HepG2 (cell line): ENCODE data around the gene PTPN2. TPM values are rescaled to one million over a fixed set of nuclear protein-coding genes. Genes with fewer than 3 reads are reported as not detected.

ENCODE experiments used
- ATAC-seq: fragments of 200-7000 bp; cut with Tn5 transposase; 3 replicates; pipeline ENCODE4 v1.9.1; 2020; ENCODE audit warnings: mild to moderate bottlenecking, moderate library complexity
- BruUV-seq: library from RNA; stranded (reverse); fragments of 400-500 nt; replicated peaks from 2 replicates; lab custom pipeline; 2021; lab: Mats Ljungman, UMichigan
- CTCF ChIA-PET: fragments of 300-600 bp; formaldehyde crosslinking; extraction: SDS; loops from one replicate; lab custom pipeline; 2021; ENCODE audit warnings: low total read pairs, inconsistent platforms, low intra/inter-chr PET ratio; lab: Yijun Ruan, JAX
- POLR2A ChIA-PET: fragments of 350-600 bp; sonication (Branson Sonifier 250); formaldehyde crosslinking; loops from one replicate; lab custom pipeline; 2020; ENCODE audit warnings: antibody characterized with exemption, inconsistent platforms; lab: Yijun Ruan, JAX
- DNase-seq: peaks from one replicate; pipeline ENCODE4 v3.0.0-alpha.2; 2015; ENCODE audit warnings: low spot score
- FAIRE-seq: peaks from 3 replicates; lab custom pipeline; 2011; peaks lifted over from hg19 to GRCh38; lab: Jason Lieb, UNC
- H2AFZ ChIP-seq: one replicate; pipeline ENCODE4 v1.6.1; 2011; ENCODE audit warnings: low read length, inconsistent platforms
- H3K27ac ChIP-seq: fragments of 300-600 bp; 3 replicates; pipeline ENCODE4 v1.8.0; 2011; ENCODE audit warnings: mixed run types, mild to moderate bottlenecking, mixed read lengths, low read length, inconsistent platforms; ENCODE audit not compliant: insufficient read depth; ENCODE audit errors: extremely low read length
- H3K27me3 ChIP-seq, 2 experiments: fragments of 200-600 bp in 1 of 2; 2 replicates in 1 of 2; 3 replicates in 1 of 2; pipeline versions ENCODE4 v1.6.0 to v1.8.0; 2011; ENCODE audit warnings: low read length in 2 of 2, mild to moderate bottlenecking in 2 of 2, moderate library complexity in 2 of 2, inconsistent platforms in 1 of 2; ENCODE audit not compliant: insufficient read depth in 2 of 2, control insufficient read depth in 1 of 2
- H3K36me3 ChIP-seq, 2 experiments: fragments of 200-600 bp in 1 of 2; replicated peaks in 1 of 2; 2 replicates in 1 of 2; 3 replicates in 1 of 2; pipeline versions ENCODE4 v1.5.1 to v1.8.0; 2011; ENCODE audit warnings: low read length in 2 of 2, inconsistent platforms in 1 of 2; ENCODE audit not compliant: insufficient read depth in 2 of 2, control insufficient read depth in 1 of 2
- H3K4me1 ChIP-seq: 2 replicates; pipeline ENCODE4 v1.5.1; 2012; ENCODE audit warnings: low read length, inconsistent platforms; ENCODE audit not compliant: insufficient read depth
- H3K4me2 ChIP-seq: 2 replicates; pipeline ENCODE4 v1.6.0; 2011; ENCODE audit warnings: low read depth, low read length, inconsistent platforms
- H3K4me3 ChIP-seq, 3 experiments: fragments of 200-600 bp in 1 of 3; sonication (generic), shearing (Covaris generic) in 1 of 3; replicated peaks in 1 of 3; 2 replicates each; pipeline ENCODE4 v1.5.1; 2011 to 2016; ENCODE audit warnings: low read length in 3 of 3, inconsistent platforms in 2 of 3, low read depth in 2 of 3, mild to moderate bottlenecking in 2 of 3, control low read depth in 1 of 3, mixed read lengths in 1 of 3; ENCODE audit not compliant: insufficient read depth in 1 of 3
- H3K79me2 ChIP-seq: one replicate; pipeline ENCODE4 v1.6.1; 2011; ENCODE audit warnings: low read length, inconsistent platforms; ENCODE audit not compliant: insufficient read depth
- H3K9ac ChIP-seq: 2 replicates; pipeline ENCODE4 v1.6.0; 2011; ENCODE audit warnings: mild to moderate bottlenecking, low read depth, low read length, inconsistent platforms; ENCODE audit not compliant: insufficient read depth
- H3K9me3 ChIP-seq: 2 replicates; pipeline ENCODE4 v1.5.1; 2012; ENCODE audit warnings: mild to moderate bottlenecking, low read length
- H4K20me1 ChIP-seq: 2 replicates; pipeline ENCODE4 v1.6.0; 2011; ENCODE audit warnings: inconsistent platforms, mild to moderate bottlenecking, low read length, moderate library complexity; ENCODE audit not compliant: insufficient read depth
- ERF ChIP-seq: IDR thresholded peaks from 2 replicates; pipeline ENCODE4 v1.6.1; 2018; ENCODE audit warnings: missing biosample characterization, missing genetic modification reagents
- GPN1 ChIP-seq: sonication (generic); formaldehyde crosslinking; IDR thresholded peaks from 2 replicates; pipeline ENCODE4 v1.5.1; 2020; ENCODE audit warnings: missing genetic modification reagents, borderline replicate concordance
- IKZF1 ChIP-seq: fragments of 450-650 bp; IDR thresholded peaks from 2 replicates; pipeline ENCODE4 v1.7.1; 2016
- LBX2 ChIP-seq: sonication (generic); formaldehyde crosslinking; IDR thresholded peaks from 2 replicates; pipeline ENCODE4 v1.5.0; 2020; ENCODE audit warnings: missing genetic modification reagents, mild to moderate bottlenecking, borderline replicate concordance
- NONO ChIP-seq, 2 experiments: fragments of 450-650 bp in 1 of 2; sonication (generic) in 1 of 2; formaldehyde crosslinking in 1 of 2; IDR thresholded peaks in 1 of 2; conservative IDR thresholded peaks in 1 of 2; 2 replicates each; pipeline versions ENCODE4 v1.6.1 to v1.8.0; 2017 to 2022; ENCODE audit warnings: mild to moderate bottlenecking in 1 of 2, missing genetic modification reagents in 1 of 2, moderate library complexity in 1 of 2
- RORA ChIP-seq: sonication (generic); formaldehyde crosslinking; IDR thresholded peaks from 2 replicates; pipeline ENCODE4 v1.5.0; 2020; ENCODE audit warnings: mild to moderate bottlenecking, missing genetic modification reagents, moderate library complexity
- ZNF34 ChIP-seq: sonication (generic); formaldehyde crosslinking; IDR thresholded peaks from 2 replicates; pipeline ENCODE4 v1.4.0; 2020; ENCODE audit warnings: mild to moderate bottlenecking, missing genetic modification reagents, borderline replicate concordance
- ZNF556 ChIP-seq: sonication (generic); formaldehyde crosslinking; IDR thresholded peaks from 2 replicates; pipeline ENCODE4 v1.4.0; 2020; ENCODE audit warnings: mild to moderate bottlenecking, missing genetic modification reagents, borderline replicate concordance
- ZNF691 ChIP-seq: sonication (generic); formaldehyde crosslinking; IDR thresholded peaks from 2 replicates; pipeline ENCODE4 v1.4.0; 2020; ENCODE audit warnings: missing genetic modification reagents, low read depth, mild to moderate bottlenecking, borderline replicate concordance
- WGBS: methylation state at CpG from one replicate; pipeline ENCODE4 v1.1.6; 2017; ENCODE audit warnings: low lambda C conversion rate; 5-methylcytosine and 5-hydroxymethylcytosine counted together
- in situ Hi-C: cut with HindIII; loops from 2 replicates; pipeline ENCODE4 v1.10.0; 2017; ENCODE audit warnings: low pct_unique_long_range_greater_than_20kb; ENCODE audit not compliant: extremely low pct_ligation_motif_present
- intact Hi-C: fragments of 100-400 bp; cut with micrococcal nuclease; formaldehyde crosslinking; loops from one replicate; pipeline ENCODE4 v1.10.0; 2022; ENCODE audit not compliant: unreplicated experiment
- polyA plus RNA-seq, 8 experiments: library from polyadenylated mRNA; depleted of rRNA in 3 of 8; stranded (reverse) in 7 of 8; unstranded in 1 of 8; fragments of >200 nt; fragmentation: Illumina TruSeq in 4 of 8; extraction: Trizol in 4 of 8; gene quantifications; 2 replicates each; pipeline versions ENCODE4 v1.2.1 to v1.2.3, GENCODE V29; 2011 to 2016; ENCODE audit warnings: low read depth in 4 of 8, missing spikeins in 1 of 8, mixed read lengths in 1 of 8; ENCODE audit not compliant: insufficient read depth in 1 of 8
- total RNA-seq, 5 experiments: library from RNA; depleted of rRNA; stranded (reverse); fragments of >200 nt; fragmentation: Illumina TruSeq; extraction: Trizol; gene quantifications; 2 replicates each; pipeline ENCODE4 v1.2.3, GENCODE V29; 2016; ENCODE audit warnings: low read depth in 1 of 5
- TF ChIP-seq, protein P1 (sequence below): sonication (generic); formaldehyde crosslinking; IDR thresholded peaks from 2 replicates; pipeline ENCODE4 v1.5.0; 2020; ENCODE audit warnings: mild to moderate bottlenecking, missing genetic modification reagents, moderate library complexity
- TF ChIP-seq, protein P2 (sequence below): sonication (generic); formaldehyde crosslinking; IDR thresholded peaks from 2 replicates; pipeline ENCODE4 v1.5.1; 2020; ENCODE audit warnings: mild to moderate bottlenecking, missing genetic modification reagents

Gene PTPN2
- total and polyA plus RNA-seq, 2 of the 13 experiments (the other 11 are each of a cell fraction or from before 2014, with no cell fraction given): 24.9 to 41.5 TPM

DNA sequence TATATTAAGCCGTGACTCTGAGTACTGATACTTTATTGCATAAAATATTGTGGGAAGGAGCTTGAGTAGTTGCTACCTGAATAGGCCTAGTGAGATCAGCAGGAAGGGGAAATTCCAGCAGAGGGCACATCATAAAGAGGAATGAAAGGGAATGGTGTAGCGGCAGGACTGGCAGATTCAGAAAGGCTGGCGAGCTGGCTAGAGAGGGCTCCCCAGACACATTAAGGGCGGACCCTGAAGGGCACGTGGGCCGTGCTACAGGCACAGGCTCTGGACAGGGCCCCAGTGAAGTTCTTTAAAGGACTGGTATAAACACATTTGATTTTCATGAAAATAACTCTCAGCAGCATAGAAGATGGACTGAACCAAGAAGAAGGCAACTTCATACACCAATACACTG, 43.0 kb downstream of the PTPN2 start:
- Histone ChIP-seq H3K4me2 (no peak overlapping the region), H3K9me3 (no peaks in the 10 kb centered on the region), H3K27ac (no peak overlapping the region), H4K20me1 (no peaks in the 10 kb centered on the region), H3K4me3 (no peak overlapping the region), H2AFZ (no peak overlapping the region), H3K27me3 (no peaks in the 10 kb centered on the region), H3K79me2 (peaks cover 15% of the 10 kb centered on the region), H3K36me3 (peaks cover 5 to 12% of the 10 kb centered on the region in 2 experiments; a peak in 4 of 5 replicates), H3K9ac (no peak overlapping the region), H3K4me1 (peaks cover 24% of the 10 kb centered on the region)
- no TSS peak for BruUV-seq
- intact Hi-C loops (no loop called here), in situ Hi-C loops (no loop called here)
- CTCF ChIA-PET: no interaction called here
- ATAC-seq (no peak), DNase-seq (no peak), FAIRE-seq (no peak)
- 98% methylated on average over 6 of the region's 6 CpGs for WGBS
- no peak for TF ChIP-seq LBX2 (CRISPR knock-in tag)
- TF ChIP-seq, protein P1, sequence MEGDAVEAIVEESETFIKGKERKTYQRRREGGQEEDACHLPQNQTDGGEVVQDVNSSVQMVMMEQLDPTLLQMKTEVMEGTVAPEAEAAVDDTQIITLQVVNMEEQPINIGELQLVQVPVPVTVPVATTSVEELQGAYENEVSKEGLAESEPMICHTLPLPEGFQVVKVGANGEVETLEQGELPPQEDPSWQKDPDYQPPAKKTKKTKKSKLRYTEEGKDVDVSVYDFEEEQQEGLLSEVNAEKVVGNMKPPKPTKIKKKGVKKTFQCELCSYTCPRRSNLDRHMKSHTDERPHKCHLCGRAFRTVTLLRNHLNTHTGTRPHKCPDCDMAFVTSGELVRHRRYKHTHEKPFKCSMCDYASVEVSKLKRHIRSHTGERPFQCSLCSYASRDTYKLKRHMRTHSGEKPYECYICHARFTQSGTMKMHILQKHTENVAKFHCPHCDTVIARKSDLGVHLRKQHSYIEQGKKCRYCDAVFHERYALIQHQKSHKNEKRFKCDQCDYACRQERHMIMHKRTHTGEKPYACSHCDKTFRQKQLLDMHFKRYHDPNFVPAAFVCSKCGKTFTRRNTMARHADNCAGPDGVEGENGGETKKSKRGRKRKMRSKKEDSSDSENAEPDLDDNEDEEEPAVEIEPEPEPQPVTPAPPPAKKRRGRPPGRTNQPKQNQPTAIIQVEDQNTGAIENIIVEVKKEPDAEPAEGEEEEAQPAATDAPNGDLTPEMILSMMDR: 0 out of 2 replicates have a peak, but pooled peaks have one; percentile 3
- POLR2A ChIA-PET: no interaction called here

DNA sequence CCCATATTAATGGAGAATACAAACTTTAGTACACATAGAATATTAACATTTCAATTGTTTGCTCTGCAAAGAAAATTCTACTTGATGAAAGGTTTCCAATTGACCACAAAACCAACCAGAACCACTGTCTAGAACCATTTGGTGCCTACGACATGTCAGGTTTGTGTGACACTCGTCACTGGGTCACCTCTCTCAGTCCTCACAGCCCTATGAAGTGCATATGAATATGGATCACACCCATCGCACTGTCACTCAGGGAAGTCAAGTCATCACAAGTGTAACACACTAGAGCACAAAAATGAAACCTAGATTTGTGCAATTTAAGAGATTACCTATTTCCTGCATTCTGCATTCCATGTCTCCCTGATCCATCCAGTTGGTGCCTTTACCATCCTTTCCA, 43.7 kb downstream of the PTPN2 start:
- Histone ChIP-seq H3K4me3 (no peak overlapping the region), H3K9ac (no peak overlapping the region), H3K9me3 (no peaks in the 10 kb centered on the region), H3K36me3 (peaks cover 5 to 13% of the 10 kb centered on the region in 2 experiments), H3K27ac (no peak overlapping the region), H3K79me2 (peaks cover 15% of the 10 kb centered on the region), H3K4me2 (no peak overlapping the region), H4K20me1 (no peaks in the 10 kb centered on the region), H2AFZ (no peak overlapping the region), H3K27me3 (no peaks in the 10 kb centered on the region), H3K4me1 (peaks cover 24% of the 10 kb centered on the region)
- no peak for FAIRE-seq
- ATAC-seq: no peak
- ChIA-PET CTCF (no interaction called here), POLR2A (interaction anchor here (1.3 kb wide), 1 partner anchor 43 kb away, joined by 4 read pairs; the partner anchor contains the start of gene PTPN2)
- in situ Hi-C loops (no loop called here), intact Hi-C loops (no loop called here)
- no peak for DNase-seq
- whole genome bisulfite sequencing: 86% methylated on average over 3 of the region's 3 CpGs
- BruUV-seq: no TSS peak
- TF ChIP-seq IKZF1: no peak
- TF ChIP-seq ZNF556 (CRISPR knock-in tag): no peak
- TF ChIP-seq GPN1 (CRISPR knock-in tag): no peak
- TF ChIP-seq ZNF691 (CRISPR knock-in tag): no peak
- TF ChIP-seq, protein P2, sequence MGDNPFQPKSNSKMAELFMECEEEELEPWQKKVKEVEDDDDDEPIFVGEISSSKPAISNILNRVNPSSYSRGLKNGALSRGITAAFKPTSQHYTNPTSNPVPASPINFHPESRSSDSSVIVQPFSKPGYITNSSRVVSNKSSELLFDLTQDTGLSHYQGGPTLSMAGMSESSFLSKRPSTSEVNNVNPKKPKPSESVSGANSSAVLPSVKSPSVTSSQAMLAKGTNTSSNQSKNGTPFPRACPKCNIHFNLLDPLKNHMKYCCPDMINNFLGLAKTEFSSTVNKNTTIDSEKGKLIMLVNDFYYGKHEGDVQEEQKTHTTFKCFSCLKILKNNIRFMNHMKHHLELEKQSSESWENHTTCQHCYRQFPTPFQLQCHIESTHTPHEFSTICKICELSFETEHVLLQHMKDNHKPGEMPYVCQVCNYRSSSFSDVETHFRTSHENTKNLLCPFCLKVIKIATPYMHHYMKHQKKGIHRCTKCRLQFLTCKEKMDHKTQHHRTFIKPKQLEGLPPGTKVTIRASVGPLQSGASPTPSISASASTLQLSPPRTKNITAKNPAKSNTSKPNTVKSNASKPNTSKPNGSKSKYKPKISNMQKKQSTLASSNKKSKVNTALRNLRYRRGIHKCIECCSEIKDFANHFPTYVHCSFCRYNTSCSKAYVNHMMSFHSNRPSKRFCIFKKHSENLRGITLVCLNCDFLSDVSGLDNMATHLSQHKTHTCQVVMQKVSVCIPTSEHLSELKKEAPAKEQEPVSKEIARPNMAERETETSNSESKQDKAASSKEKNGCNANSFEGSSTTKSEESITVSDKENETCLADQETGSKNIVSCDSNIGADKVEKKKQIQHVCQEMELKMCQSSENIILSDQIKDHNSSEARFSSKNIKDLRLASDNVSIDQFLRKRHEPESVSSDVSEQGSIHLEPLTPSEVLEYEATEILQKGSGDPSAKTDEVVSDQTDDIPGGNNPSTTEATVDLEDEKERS (CRISPR knock-in tag): no peak
- no peak for TF ChIP-seq NONO (IDR thresholded peaks at IDR 0.05)
- TF ChIP-seq NONO (CRISPR knock-in tag; conservative IDR thresholded peaks at IDR 0.05): no peak
- TF ChIP-seq ERF: no peak
- TF ChIP-seq RORA: no peak
- TF ChIP-seq ZNF34: no peak
